CD4-positive, alpha-beta memory T cell (primary cell): ENCODE measurements around the gene C20orf204. TPM values are rescaled to one million over a fixed set of nuclear protein-coding genes. Genes with fewer than 3 reads are reported as not detected.
A peak's percentile ranks its signal among the peaks of the same experiment; 100 is the strongest.

Experiments
- CTCF ChIA-PET: fragments of 350-600 bp; sonication (Branson Sonifier 250); formaldehyde crosslinking; loops from one replicate; lab custom pipeline; 2021; ENCODE audit warnings: inconsistent platforms; ENCODE audit not compliant: partially characterized antibody; lab: Charles Lee
- POLR2A ChIA-PET: fragments of 350-600 bp; sonication (Branson Sonifier 250); formaldehyde crosslinking; loops from one replicate; lab custom pipeline; 2021; ENCODE audit not compliant: partially characterized antibody; lab: Charles Lee
- DNase-seq, 5 donors: peaks; one replicate each; pipeline versions ENCODE4 v3.0.0 to v3.0.0-alpha.2; 2020 to 2022; ENCODE audit warnings: mixed read lengths in 1 of 5
- H3K27ac ChIP-seq: one replicate; pipeline ENCODE4 v1.7.0; 2013; ENCODE audit warnings: low read depth, low read length
- H3K27me3 ChIP-seq: 2 replicates; pipeline ENCODE4 v1.7.0; 2013; ENCODE audit warnings: mild to moderate bottlenecking, low read length, moderate library complexity; ENCODE audit not compliant: insufficient read depth
- H3K36me3 ChIP-seq: 2 replicates; pipeline ENCODE4 v1.7.0; 2013; ENCODE audit warnings: mild to moderate bottlenecking, low read length, moderate library complexity; ENCODE audit not compliant: insufficient read depth
- H3K4me1 ChIP-seq: 2 replicates; pipeline ENCODE4 v1.7.0; 2013; ENCODE audit warnings: mild to moderate bottlenecking, low read length, moderate library complexity; ENCODE audit not compliant: insufficient read depth
- H3K4me3 ChIP-seq, 2 donors: one replicate each; pipeline ENCODE4 v1.7.0; 2013; ENCODE audit warnings: low read length in 2 of 2, mild to moderate bottlenecking in 1 of 2
- H3K9me3 ChIP-seq, 2 donors: one replicate each; pipeline ENCODE4 v1.7.0; 2013; ENCODE audit warnings: low read length in 2 of 2, control low read depth in 1 of 2; ENCODE audit not compliant: control insufficient read depth in 1 of 2
- H3K27ac Mint-ChIP-seq, 7 donors: one replicate each; pipeline ENCODE4 v1.8.0; 2020 to 2021; ENCODE audit warnings: mixed read lengths in 7 of 7, mild to moderate bottlenecking in 6 of 7, inconsistent platforms in 3 of 7, moderate library complexity in 3 of 7
- H3K27me3 Mint-ChIP-seq, 2 donors: one replicate each; pipeline ENCODE4 v1.8.0; 2020 to 2021; ENCODE audit warnings: mixed read lengths in 2 of 2
- H3K36me3 Mint-ChIP-seq, 2 donors: one replicate each; pipeline ENCODE4 v1.8.0; 2020 to 2021; ENCODE audit warnings: mixed read lengths in 2 of 2, inconsistent platforms in 1 of 2, mild to moderate bottlenecking in 1 of 2
- H3K4me1 Mint-ChIP-seq, 4 donors: one replicate each; pipeline ENCODE4 v1.8.0; 2020 to 2021; ENCODE audit warnings: mixed read lengths in 4 of 4, mild to moderate bottlenecking in 1 of 4
- H3K4me3 Mint-ChIP-seq, 8 donors: one replicate each; pipeline ENCODE4 v1.8.0; 2020 to 2021; ENCODE audit warnings: mixed read lengths in 8 of 8, mild to moderate bottlenecking in 7 of 8, moderate library complexity in 6 of 8, inconsistent platforms in 3 of 8
- H3K9me3 Mint-ChIP-seq, 8 donors: one replicate each; pipeline ENCODE4 v1.8.0; 2020 to 2021; ENCODE audit warnings: mixed read lengths in 8 of 8, mild to moderate bottlenecking in 5 of 8, inconsistent platforms in 3 of 8, moderate library complexity in 1 of 8
- intact Hi-C: fragments of 100-400 bp; cut with micrococcal nuclease; formaldehyde crosslinking; loops from one replicate; pipeline ENCODE4 v1.15.1; 2023
- polyA plus RNA-seq, 2 donors: library from polyadenylated mRNA; unstranded; fragments of 300-500 nt; fragmentation: Illumina TruSeq; gene quantifications; one replicate each; pipeline ENCODE4 v1.2.3, GENCODE V29; 2021
- total RNA-seq, 2 experiments: library from RNA; stranded (reverse); gene quantifications; one replicate each; pipeline ENCODE4 v1.2.3, GENCODE V29; 2021

Gene C20orf204
- total and polyA plus RNA-seq, 4 experiments from 2014 or later = 0.22 to 4.1 (median 3.7) TPM; not detected in 1

DNA sequence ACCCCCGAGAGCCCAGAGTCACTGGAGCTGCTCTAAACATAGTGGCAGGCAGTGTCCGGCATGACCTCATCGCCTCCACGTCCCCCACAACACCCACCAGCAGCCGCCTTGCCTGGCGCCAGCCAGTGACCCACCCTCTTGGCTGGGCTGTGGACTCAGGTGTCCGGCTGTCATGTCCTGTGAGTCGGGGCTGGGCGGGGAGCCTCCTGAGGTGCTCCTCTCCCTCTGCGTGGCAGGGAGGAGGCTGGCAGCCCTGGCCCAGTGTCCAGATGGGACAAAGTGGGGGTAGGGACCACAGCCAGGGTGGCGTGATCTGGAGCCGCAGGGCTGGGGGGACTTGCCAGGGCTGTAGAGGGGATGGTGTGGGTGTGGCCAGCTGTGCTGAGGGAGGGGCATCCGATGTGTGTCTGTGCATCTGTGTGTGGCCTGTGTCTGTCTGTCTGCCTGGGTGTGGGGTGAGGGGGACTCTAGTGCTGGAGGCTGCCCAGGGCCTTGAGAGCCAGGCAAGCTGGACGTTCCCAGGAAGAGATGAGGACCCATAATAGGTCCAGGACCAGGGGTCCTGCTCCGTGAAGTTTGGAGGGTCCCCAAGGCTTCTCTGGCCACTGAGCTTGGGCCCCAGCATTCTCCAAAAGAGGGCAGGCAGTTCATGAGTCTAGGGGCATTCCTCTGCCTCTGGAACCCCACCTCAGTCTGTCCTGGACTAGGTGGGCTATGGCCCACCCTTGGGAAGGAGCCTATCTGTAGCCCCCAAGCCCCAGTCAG lies 15.8 kb downstream of the C20orf204 start:
- Histone ChIP-seq H3K27me3 (peaks cover 15% of the 10 kb centered on the region), H3K4me1 (peaks cover 11% of the 10 kb centered on the region), H3K4me3 (no peak overlapping the region), H3K36me3 (no peaks in the 10 kb centered on the region), H3K9me3 (no peaks in the 10 kb centered on the region), H3K27ac (no peak overlapping the region)
- peaks cover 18 to 25% of the 10 kb centered on the region in 2 donors for H3K27me3 Mint-ChIP-seq
- intact Hi-C loops = no loop called here
- ChIA-PET CTCF (interaction anchor here (11.2 kb wide), 1 partner anchor 12 kb away, joined by 133 read pairs; the partner anchor contains the start of gene C20orf204), POLR2A (interaction anchor here (0.7 to 3.5 kb wide), 2 partner anchors 8 to 13 kb away, joined by 3 to 15 read pairs; no protein-coding TSS in a partner anchor)
- peaks cover 0 to 4% (median 1%) of the 10 kb centered on the region in 4 donors for H3K4me1 Mint-ChIP-seq
- H3K36me3 Mint-ChIP-seq = no peaks in the 10 kb centered on the region
- no peaks in the 10 kb centered on the region for H3K9me3 Mint-ChIP-seq
- no peak for DNase-seq
- H3K4me3 Mint-ChIP-seq = no peak overlapping the region
- no peak overlapping the region for H3K27ac Mint-ChIP-seq

DNA sequence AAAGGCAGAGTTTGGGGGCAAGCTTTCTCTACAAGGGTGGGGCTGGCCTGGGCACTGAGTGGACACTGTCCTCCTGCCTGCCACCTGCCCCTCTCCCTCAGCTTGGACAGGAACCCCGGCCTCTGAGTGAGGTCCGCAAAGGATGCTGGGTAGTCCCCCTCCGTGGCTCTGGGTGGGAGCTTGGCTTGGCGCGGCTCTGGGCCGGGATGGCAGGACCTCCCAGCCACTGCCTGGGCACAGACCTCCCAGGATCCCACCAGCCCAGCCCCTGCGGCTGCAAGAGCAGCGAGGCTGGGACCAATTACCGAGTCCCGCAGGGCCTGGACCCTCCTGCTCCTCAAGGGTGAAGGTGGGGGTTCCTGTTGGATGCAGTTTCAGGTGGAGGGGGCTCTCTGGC lies 16.3 kb downstream of the C20orf204 start:
- Histone ChIP-seq H3K27ac (no peak overlapping the region), H3K4me1 (peaks cover 17% of the 10 kb centered on the region), H3K36me3 (no peaks in the 10 kb centered on the region), H3K27me3 (peaks cover 15% of the 10 kb centered on the region), H3K9me3 (no peaks in the 10 kb centered on the region), H3K4me3 (no peak overlapping the region)
- DNase-seq = no peak
- intact Hi-C loops = no loop called here
- H3K9me3 Mint-ChIP-seq = no peaks in the 10 kb centered on the region
- no peak overlapping the region for H3K4me3 Mint-ChIP-seq
- H3K36me3 Mint-ChIP-seq = no peaks in the 10 kb centered on the region
- POLR2A ChIA-PET = interaction anchor here (0.7 to 3.5 kb wide), 2 partner anchors 9 to 13 kb away, joined by 3 to 15 read pairs; no protein-coding TSS in a partner anchor
- H3K27ac Mint-ChIP-seq = no peak overlapping the region
- CTCF ChIA-PET = interaction anchor here (0.7 to 11.2 kb wide), 2 partner anchors 10 to 13 kb away, joined by 3 to 133 read pairs; partner anchors contain the start of gene C20orf204
- H3K4me1 Mint-ChIP-seq = peaks cover 2 to 9% (median 3%) of the 10 kb centered on the region in 4 donors
- H3K27me3 Mint-ChIP-seq = peaks cover 16 to 21% of the 10 kb centered on the region in 2 donors

DNA sequence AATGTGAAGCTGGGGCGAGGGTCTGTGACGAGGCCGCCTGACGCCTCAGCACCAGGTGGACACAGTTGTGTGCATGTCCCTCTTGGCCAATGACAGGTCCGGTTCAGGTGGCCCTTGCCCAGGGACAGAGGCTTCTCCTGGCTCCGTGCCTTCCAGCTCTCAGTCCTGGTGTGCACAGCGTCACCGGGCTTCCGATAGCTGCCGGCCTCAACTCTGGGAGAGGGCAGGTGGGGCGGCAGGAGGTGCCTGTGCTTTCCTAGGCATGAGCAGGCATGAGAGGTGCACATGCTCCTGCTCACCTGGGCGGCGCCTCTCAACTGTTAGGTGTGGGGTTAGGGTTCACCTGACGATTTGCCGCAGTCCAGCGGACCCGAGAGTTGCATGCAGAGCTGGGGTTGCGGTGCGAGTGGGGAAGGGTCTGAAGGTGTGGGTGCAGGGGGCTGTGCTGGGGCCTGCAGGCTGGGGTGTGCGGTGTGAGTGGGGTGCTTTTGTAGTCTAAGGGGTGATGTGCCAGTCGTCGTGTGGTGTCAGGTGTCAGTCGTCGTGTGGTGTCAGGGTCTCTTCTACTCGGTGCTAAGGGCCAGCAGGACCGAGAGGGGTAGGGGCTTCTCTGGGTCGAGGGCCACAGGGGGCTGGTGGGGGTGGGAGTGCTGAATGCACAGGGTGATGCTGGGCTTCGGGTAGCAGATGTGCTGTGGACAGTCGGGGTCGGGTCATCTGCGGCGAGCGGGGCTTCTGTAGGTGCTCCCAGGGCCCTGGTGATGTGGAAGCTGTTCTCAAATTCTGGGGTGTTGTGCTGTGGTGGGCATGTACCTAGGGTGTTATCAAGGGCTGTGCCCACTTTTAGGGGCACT lies 17.2 kb downstream of the C20orf204 start:
- Mint-ChIP-seq H3K27ac (peak overlapping the region in 1 of 7 donors; percentile 9), H3K36me3 (no peaks in the 10 kb centered on the region)
- no peak overlapping the region for H3K27ac ChIP-seq

GRCh38 chr20:64053841-64054661 lies 18.1 kb downstream of the C20orf204 start:
- ChIA-PET POLR2A (interaction anchor here (1.1 to 3.5 kb wide), 2 partner anchors 8 to 15 kb away, joined by 4 to 15 read pairs; partner anchors contain the start of gene TCEA2), CTCF (interaction anchor here (0.7 to 11.2 kb wide), 4 partner anchors 14 to 74 kb away, joined by 3 to 133 read pairs (median 5); partner anchors contain the start of genes C20orf204 and SAMD10)
- H3K4me1 ChIP-seq = peaks cover 23% of the 10 kb centered on the region
- no peak overlapping the region for H3K4me3 ChIP-seq
- intact Hi-C loops = no loop called here
- Mint-ChIP-seq H3K36me3 (no peaks in the 10 kb centered on the region), H3K4me3 (no peak overlapping the region), H3K4me1 (peaks cover 3 to 17% (median 9%) of the 10 kb centered on the region in 4 donors), H3K27me3 (peaks cover 14 to 20% of the 10 kb centered on the region in 2 donors), H3K27ac (no peak overlapping the region), H3K9me3 (no peaks in the 10 kb centered on the region)
- no peaks in the 10 kb centered on the region for H3K36me3 ChIP-seq
- H3K27me3 ChIP-seq = peaks cover 15% of the 10 kb centered on the region
- H3K9me3 ChIP-seq = no peaks in the 10 kb centered on the region
- DNase-seq = no peak
- H3K27ac ChIP-seq = no peak overlapping the region

More for the DNA sequence above, 17.2 kb downstream of the C20orf204 start:
- POLR2A ChIA-PET = interaction anchor here (1.1 to 3.5 kb wide), 2 partner anchors 9 to 14 kb away, joined by 4 to 15 read pairs; partner anchors contain the start of gene TCEA2
- peaks cover 22% of the 10 kb centered on the region for H3K4me1 ChIP-seq
- no peaks in the 10 kb centered on the region for H3K9me3 ChIP-seq
- intact Hi-C loops = no loop called here
- H3K4me1 Mint-ChIP-seq = peaks cover 3 to 17% (median 8%) of the 10 kb centered on the region in 4 donors
- H3K4me3 Mint-ChIP-seq = peak overlapping the region in 1 of 8 donors; percentile 15
- H3K4me3 ChIP-seq = no peak overlapping the region
- H3K27me3 ChIP-seq = peaks cover 15% of the 10 kb centered on the region
- DNase-seq = no peak
- H3K36me3 ChIP-seq = no peaks in the 10 kb centered on the region
- CTCF ChIA-PET = interaction anchor here (0.7 to 11.2 kb wide), 3 partner anchors 9 to 28 kb away, joined by 3 to 133 read pairs (median 3); partner anchors contain the start of gene C20orf204
- no peaks in the 10 kb centered on the region for H3K9me3 Mint-ChIP-seq
- peaks cover 14 to 21% of the 10 kb centered on the region in 2 donors for H3K27me3 Mint-ChIP-seq

DNA sequence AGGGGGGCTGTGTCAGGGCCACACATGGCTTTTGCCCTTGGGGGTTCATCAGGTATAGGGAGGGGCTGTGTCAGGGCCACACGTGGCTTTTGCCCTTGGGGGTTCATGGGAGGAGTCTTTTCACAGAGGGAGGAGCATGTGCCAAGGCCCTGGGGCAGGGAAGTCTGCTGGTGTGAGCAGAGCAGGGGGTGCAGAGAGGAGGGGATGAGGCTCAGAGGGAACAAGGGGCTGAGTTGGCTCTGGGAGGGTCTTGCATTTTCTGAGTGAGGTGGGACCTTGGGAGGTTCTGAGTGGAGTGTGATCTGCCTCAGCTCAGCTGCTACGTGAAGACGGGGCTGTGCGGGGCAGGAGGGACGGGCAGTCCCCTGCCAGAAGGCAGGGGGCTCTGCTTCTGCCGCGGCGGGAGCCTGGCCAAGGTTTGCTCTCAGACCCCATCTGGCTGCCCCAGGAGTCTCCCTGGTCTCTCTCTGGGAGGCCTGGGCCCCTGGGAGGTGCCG lies 19.5 kb downstream of the C20orf204 start:
- Mint-ChIP-seq H3K27ac (peak overlapping the region in 2 of 7 donors; percentile 54 to 63), H3K4me1 (peaks cover 3 to 17% (median 9%) of the 10 kb centered on the region in 4 donors), H3K9me3 (no peaks in the 10 kb centered on the region), H3K27me3 (peaks cover 14 to 20% of the 10 kb centered on the region in 2 donors), H3K4me3 (no peak overlapping the region), H3K36me3 (no peaks in the 10 kb centered on the region)
- no peak for DNase-seq
- no peak overlapping the region for H3K27ac ChIP-seq
- peaks cover 16% of the 10 kb centered on the region for H3K4me1 ChIP-seq
- intact Hi-C loops = no loop called here
- H3K27me3 ChIP-seq = peaks cover 8% of the 10 kb centered on the region
- CTCF ChIA-PET = interaction anchor here (1.1 to 11.2 kb wide), 3 partner anchors 16 to 59 kb away, joined by 3 to 133 read pairs (median 4); partner anchors contain the start of gene C20orf204
- H3K4me3 ChIP-seq = no peak overlapping the region
- no peaks in the 10 kb centered on the region for H3K36me3 ChIP-seq
- POLR2A ChIA-PET = interaction anchor here (3.5 kb wide), 1 partner anchor 16 kb away, joined by 15 read pairs; no protein-coding TSS in a partner anchor
- H3K9me3 ChIP-seq = no peaks in the 10 kb centered on the region
